Measurements from ENCODE around the gene GPRC5C. TPM values are rescaled to one million over a fixed set of nuclear protein-coding genes. Genes with fewer than 3 reads are reported as not detected.

GPRC5C gene
- total RNA-seq, 6 experiments from 2014 or later, result not detected

DNA sequence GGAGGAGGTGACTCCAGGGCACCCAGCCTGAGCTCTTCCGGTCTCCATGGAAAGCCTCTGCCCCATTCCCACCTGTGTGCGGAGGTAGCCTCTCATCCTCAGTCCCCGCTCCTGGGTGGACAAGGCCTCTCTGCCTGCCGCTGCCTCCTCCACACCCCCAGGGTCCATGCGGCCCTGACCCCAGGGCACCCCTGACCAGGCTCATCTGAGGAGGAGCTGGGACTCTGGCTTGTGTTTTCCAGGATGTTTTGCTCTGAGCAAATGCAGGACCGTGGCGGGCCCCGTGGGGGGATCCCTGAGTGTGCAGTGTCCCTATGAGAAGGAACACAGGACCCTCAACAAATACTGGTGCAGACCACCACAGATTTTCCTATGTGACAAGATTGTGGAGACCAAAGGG, 41.4 kb downstream of the GPRC5C start:
- Mint-ChIP-seq H3K27me3 (ENCODE audit: insufficient read depth) (no peaks in the 10 kb centered on the region; the same call in 1 of the 2 replicates), H3K4me1 (ENCODE audit: low read depth) (no peaks in the 10 kb centered on the region), H3K27ac (no peak overlapping the region), H3K9me3 (peaks cover 75% of the 10 kb centered on the region), H3K4me3 (no peak overlapping the region), H3K36me3 (ENCODE audit: low read depth) (no peaks in the 10 kb centered on the region)
- TF ChIP-seq, protein P1, sequence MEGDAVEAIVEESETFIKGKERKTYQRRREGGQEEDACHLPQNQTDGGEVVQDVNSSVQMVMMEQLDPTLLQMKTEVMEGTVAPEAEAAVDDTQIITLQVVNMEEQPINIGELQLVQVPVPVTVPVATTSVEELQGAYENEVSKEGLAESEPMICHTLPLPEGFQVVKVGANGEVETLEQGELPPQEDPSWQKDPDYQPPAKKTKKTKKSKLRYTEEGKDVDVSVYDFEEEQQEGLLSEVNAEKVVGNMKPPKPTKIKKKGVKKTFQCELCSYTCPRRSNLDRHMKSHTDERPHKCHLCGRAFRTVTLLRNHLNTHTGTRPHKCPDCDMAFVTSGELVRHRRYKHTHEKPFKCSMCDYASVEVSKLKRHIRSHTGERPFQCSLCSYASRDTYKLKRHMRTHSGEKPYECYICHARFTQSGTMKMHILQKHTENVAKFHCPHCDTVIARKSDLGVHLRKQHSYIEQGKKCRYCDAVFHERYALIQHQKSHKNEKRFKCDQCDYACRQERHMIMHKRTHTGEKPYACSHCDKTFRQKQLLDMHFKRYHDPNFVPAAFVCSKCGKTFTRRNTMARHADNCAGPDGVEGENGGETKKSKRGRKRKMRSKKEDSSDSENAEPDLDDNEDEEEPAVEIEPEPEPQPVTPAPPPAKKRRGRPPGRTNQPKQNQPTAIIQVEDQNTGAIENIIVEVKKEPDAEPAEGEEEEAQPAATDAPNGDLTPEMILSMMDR (IDR thresholded peaks at IDR 0.05), result no peak
- no peak for DNase-seq

DNA sequence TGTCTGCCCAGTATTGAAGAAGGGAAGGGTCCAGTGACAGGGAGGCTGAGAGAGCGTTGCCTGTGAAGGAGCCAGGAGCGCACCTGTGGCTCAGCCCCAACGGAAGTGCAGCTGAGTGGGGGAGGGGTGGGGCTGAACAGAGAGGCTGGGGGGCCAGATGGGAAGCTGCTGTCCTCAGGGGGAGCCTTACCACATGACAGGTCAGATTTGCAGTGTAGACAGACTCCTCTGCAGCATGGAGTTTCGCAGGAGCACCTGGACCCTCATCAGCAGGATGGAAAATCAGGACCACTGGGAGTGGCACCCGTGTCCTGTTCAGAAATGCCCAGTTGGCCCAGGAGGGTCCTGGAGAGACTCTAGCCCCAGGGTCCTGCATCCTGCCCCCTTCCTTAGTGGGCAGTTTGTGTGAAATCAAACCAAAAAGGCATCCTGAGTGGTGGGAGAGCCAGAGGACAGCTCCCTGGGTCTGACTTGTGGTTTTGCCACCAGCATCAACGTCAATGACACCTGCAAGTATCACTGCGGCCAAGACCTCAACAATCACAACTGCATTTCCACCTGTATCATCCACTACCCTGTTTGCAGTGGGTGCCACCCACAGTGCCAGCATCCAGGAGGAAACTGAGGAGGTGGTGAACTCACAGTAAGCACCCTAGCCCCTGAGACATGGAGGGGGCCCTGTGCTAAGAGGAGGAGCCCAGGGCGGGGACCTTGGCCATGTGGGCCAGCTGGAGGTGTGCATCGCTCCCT, 42.3 kb downstream of the GPRC5C start:
- Mint-ChIP-seq H3K36me3 (ENCODE audit: low read depth) (no peaks in the 10 kb centered on the region), H3K27me3 (ENCODE audit: insufficient read depth) (no peaks in the 10 kb centered on the region; the same call in 1 of the 2 replicates), H3K27ac (no peak overlapping the region), H3K9me3 (peaks cover 80% of the 10 kb centered on the region), H3K4me3 (no peak overlapping the region), H3K4me1 (ENCODE audit: low read depth) (no peaks in the 10 kb centered on the region)
- TF ChIP-seq, protein P1 (IDR thresholded peaks at IDR 0.05), result no peak
- no peak for DNase-seq

DNA sequence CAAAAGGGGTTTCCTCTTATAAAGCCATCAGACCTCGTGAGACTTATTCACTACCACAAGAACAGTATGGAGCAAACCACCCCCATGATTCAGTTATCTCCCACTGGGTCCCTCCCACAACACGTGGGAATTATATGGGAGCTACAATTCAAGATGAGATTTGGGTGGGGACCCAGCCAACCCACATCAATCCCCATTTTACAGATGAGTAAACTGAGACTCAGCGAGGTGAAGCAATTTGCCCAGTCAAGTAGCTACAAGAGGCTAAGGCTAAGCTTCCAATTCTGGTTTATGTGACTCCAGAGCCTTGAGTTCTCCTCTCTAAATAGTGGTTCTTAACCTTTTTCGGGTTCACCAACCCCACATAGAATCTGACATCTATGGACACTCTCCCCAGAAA, 43.3 kb downstream of the GPRC5C start:
- TF ChIP-seq, protein P1 (IDR thresholded peaks at IDR 0.05), result no peak
- Mint-ChIP-seq H3K4me3 (no peak overlapping the region), H3K27ac (no peak overlapping the region), H3K27me3 (ENCODE audit: insufficient read depth) (no peaks in the 10 kb centered on the region; the same call in 1 of the 2 replicates), H3K36me3 (ENCODE audit: low read depth) (peaks cover 6% of the 10 kb centered on the region; the same call in 1 of the 2 replicates), H3K9me3 (peaks cover 80% of the 10 kb centered on the region), H3K4me1 (ENCODE audit: low read depth) (no peaks in the 10 kb centered on the region)
- no peak for DNase-seq

DNA sequence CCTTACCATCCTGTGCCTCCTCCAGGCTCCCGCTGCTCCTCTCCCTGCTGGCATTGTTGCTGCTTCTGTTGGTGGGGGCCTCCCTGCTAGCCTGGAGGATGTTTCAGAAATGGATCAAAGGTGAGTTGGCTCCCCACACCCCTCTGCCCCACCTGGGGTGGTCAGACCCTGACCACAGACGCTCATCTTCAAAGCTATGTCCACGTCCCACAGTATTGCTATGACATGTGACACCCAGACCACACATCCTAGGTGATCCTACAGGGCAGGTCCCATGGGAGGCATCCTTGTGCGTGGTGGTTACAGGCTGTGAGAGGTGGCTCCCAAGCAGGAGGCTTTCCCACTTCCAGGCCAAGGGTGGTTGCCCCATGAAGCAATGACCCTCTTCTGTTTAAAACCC, 45.5 kb downstream of the GPRC5C start:
- Mint-ChIP-seq H3K27ac (no peak overlapping the region), H3K9me3 (peaks cover 88% of the 10 kb centered on the region), H3K27me3 (ENCODE audit: insufficient read depth) (no peaks in the 10 kb centered on the region), H3K4me1 (ENCODE audit: low read depth) (no peaks in the 10 kb centered on the region), H3K36me3 (ENCODE audit: low read depth) (peaks cover 12% of the 10 kb centered on the region), H3K4me3 (no peak overlapping the region)
- TF ChIP-seq, protein P1 (IDR thresholded peaks at IDR 0.05), result no peak
- no peak for DNase-seq

DNA sequence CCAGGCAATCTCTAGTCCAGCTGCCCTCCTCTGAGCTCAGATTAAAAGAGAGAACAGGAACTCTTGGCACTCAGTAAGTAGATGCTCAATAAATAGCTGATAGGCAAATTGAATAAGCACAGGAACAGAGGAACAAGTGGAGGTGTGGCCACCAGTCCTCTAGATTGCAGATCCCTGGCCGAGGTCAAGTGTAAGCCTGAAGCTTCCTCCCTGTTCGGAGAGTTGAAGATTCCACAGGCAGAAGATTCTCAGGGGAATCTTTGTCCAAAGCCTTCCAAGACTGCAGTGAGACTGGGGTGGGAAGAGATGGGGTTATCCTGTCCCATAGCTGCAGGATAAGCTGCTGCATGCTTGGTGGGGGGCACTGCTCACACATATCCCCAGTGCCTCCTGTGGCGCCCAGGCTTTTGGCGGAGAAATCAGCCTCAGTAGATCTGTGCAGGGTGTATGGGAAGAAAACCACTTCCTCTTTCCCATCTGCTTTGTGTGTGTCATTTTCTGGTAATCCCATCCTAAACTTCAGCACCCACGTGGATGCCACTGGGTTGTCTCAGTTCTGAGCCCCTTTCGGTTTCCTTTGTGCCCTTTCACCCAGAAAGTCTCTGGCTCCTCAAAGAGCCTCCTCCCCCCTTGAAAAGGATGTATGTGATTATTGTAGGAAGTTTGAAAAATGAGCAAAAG, 46.7 kb downstream of the GPRC5C start:
- no peak overlapping the region for H3K4me3 Mint-ChIP-seq
- no peaks in the 10 kb centered on the region for H3K4me1 Mint-ChIP-seq (ENCODE audit: low read depth)
- H3K27ac Mint-ChIP-seq, result no peak overlapping the region
- no peaks in the 10 kb centered on the region for H3K27me3 Mint-ChIP-seq (ENCODE audit: insufficient read depth)
- H3K9me3 Mint-ChIP-seq, result peaks cover 93% of the 10 kb centered on the region
- H3K36me3 Mint-ChIP-seq (ENCODE audit: low read depth), result peaks cover 12% of the 10 kb centered on the region
- DNase-seq, result no peak
- TF ChIP-seq, protein P1 (IDR thresholded peaks at IDR 0.05), result no peak

Data from HFFc6 (cell line).